Nasal cavity respiratory epithelium epithelial cell of viscerocranial mucosa (primary cell): Measurements from ENCODE around the gene SLC9A2. TPM values are rescaled to one million over a fixed set of nuclear protein-coding genes. Genes with fewer than 3 reads are reported as not detected.

ENCODE experiments used
- total RNA-seq: library from RNA; depleted of rRNA; stranded (reverse); fragments of >200 nt; gene quantifications from 2 replicates; pipeline ENCODE4 v1.2.3, GENCODE V29; 2014

SLC9A2 gene, protein sequence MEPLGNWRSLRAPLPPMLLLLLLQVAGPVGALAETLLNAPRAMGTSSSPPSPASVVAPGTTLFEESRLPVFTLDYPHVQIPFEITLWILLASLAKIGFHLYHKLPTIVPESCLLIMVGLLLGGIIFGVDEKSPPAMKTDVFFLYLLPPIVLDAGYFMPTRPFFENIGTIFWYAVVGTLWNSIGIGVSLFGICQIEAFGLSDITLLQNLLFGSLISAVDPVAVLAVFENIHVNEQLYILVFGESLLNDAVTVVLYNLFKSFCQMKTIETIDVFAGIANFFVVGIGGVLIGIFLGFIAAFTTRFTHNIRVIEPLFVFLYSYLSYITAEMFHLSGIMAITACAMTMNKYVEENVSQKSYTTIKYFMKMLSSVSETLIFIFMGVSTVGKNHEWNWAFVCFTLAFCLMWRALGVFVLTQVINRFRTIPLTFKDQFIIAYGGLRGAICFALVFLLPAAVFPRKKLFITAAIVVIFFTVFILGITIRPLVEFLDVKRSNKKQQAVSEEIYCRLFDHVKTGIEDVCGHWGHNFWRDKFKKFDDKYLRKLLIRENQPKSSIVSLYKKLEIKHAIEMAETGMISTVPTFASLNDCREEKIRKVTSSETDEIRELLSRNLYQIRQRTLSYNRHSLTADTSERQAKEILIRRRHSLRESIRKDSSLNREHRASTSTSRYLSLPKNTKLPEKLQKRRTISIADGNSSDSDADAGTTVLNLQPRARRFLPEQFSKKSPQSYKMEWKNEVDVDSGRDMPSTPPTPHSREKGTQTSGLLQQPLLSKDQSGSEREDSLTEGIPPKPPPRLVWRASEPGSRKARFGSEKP
- 0.14 and 0.34 TPM in 2 replicates for total RNA-seq

GRCh38 chr2:102619414-102620319 lies at the start of gene SLC9A2:
Gene SLC9A2, plus strand, starts transcription at chr2:102619553. Its CDS starts 296 bp downstream, at chr2:102619849.

Other genes with a start within 250 kb of the SLC9A2 start
- 0.21 TPM in 1 of 2 replicates, not detected in the other for gene IL18RAP, start 196.4 kb upstream of the SLC9A2 start, total RNA-seq
- 0.07 TPM in 1 of 2 replicates, not detected in the other for gene SLC9A4, start 146.3 kb upstream of the SLC9A2 start, total RNA-seq
- gene TMEM182, start 142.5 kb downstream of the SLC9A2 start, total RNA-seq = 6.5 and 7.2 TPM in 2 replicates